ENCODE measurements around the gene TBCE. TPM values are rescaled to one million over a fixed set of nuclear protein-coding genes. Genes with fewer than 3 reads are reported as not detected.

The TBCE gene
- total RNA-seq, 2 experiments from 2014 or later: 7.0 to 8.4 TPM

DNA sequence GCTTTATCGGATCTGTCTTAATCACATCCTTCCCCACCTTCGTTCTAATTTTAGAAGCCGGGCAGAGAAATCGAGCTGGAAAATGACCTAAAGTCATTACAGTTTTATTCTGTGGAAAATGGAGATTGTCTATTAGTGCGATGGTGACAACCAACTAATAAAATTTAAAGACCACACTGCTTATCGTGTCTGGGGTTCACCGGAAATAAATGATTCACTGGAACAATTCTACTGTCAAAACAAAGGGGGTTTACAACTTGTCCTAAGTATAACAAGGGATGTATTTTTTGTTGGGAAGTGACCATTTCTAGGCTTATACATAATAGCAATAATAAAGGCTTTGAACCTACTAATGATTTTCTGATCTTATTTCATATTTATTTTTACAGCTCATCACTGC, 81.4 kb downstream of the TBCE start:
- Mint-ChIP-seq H3K27ac (no peak overlapping the region), H3K36me3 (ENCODE audit: low read depth) (peaks cover 81% of the 10 kb centered on the region), H3K27me3 (no peaks in the 10 kb centered on the region), H3K4me3 (no peak overlapping the region), H3K4me1 (ENCODE audit: low read depth) (no peaks in the 10 kb centered on the region), H3K9me3 (no peaks in the 10 kb centered on the region)
- H3K4me3 ChIP-seq (ENCODE audit: low read length): no peak overlapping the region
- no peak overlapping the region for H3K27ac ChIP-seq (ENCODE audit: low read depth in 1 of 2, low read length in 2 of 2)
- intact Hi-C loops (cut with DNase I, micrococcal nuclease): no loop called here
- ChIA-PET POLR2A (no interaction called here), CTCF (interaction anchor here (1.2 kb wide), 1 partner anchor 31 kb away, joined by 3 read pairs; no protein-coding TSS in a partner anchor)
- peaks cover 55% of the 10 kb centered on the region for H3K36me3 ChIP-seq (ENCODE audit: insufficient read depth, low read length)
- H3K9me3 ChIP-seq (ENCODE audit: control insufficient read depth in 1 of 2, insufficient read depth in 1 of 2, low read length in 2 of 2): no peaks in the 10 kb centered on the region
- DNase-seq (no peak), ATAC-seq (ENCODE audit: poor library complexity) (no peak)
- H3K27me3 ChIP-seq (ENCODE audit: control insufficient read depth in 1 of 2, insufficient read depth in 2 of 2, low read length in 2 of 2): no peaks in the 10 kb centered on the region
- no peaks in the 10 kb centered on the region for H3K4me1 ChIP-seq (ENCODE audit: insufficient read depth, low read length)
- TF ChIP-seq, protein P1, sequence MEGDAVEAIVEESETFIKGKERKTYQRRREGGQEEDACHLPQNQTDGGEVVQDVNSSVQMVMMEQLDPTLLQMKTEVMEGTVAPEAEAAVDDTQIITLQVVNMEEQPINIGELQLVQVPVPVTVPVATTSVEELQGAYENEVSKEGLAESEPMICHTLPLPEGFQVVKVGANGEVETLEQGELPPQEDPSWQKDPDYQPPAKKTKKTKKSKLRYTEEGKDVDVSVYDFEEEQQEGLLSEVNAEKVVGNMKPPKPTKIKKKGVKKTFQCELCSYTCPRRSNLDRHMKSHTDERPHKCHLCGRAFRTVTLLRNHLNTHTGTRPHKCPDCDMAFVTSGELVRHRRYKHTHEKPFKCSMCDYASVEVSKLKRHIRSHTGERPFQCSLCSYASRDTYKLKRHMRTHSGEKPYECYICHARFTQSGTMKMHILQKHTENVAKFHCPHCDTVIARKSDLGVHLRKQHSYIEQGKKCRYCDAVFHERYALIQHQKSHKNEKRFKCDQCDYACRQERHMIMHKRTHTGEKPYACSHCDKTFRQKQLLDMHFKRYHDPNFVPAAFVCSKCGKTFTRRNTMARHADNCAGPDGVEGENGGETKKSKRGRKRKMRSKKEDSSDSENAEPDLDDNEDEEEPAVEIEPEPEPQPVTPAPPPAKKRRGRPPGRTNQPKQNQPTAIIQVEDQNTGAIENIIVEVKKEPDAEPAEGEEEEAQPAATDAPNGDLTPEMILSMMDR (IDR thresholded peaks at IDR 0.05): no peak

DNA sequence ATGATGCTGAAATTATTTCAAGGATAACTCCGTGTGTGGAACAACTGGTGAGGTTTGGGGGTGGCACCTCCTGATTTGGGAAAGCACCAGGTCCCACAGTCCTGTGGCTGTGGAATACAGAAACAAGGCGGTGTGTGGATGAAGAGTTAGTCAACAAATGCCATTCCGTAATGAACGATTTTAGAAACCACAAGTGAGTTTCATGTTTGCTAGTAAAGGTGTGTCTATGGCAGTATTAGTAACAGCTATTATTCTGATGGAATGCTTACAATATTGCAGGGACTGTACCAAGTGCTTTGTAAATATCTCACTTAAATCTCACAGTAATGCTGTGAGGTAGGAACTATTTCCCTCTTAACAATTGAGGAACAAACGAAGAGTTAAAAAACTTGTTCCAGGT, 83.2 kb downstream of the TBCE start:
- Histone ChIP-seq H3K27ac (ENCODE audit: low read depth in 1 of 2, low read length in 2 of 2) (no peak overlapping the region), H3K9me3 (ENCODE audit: control insufficient read depth in 1 of 2, insufficient read depth in 1 of 2, low read length in 2 of 2) (no peaks in the 10 kb centered on the region), H3K4me3 (ENCODE audit: low read length) (no peak overlapping the region), H3K27me3 (ENCODE audit: control insufficient read depth in 1 of 2, insufficient read depth in 2 of 2, low read length in 2 of 2) (no peaks in the 10 kb centered on the region), H3K4me1 (ENCODE audit: insufficient read depth, low read length) (no peaks in the 10 kb centered on the region), H3K36me3 (ENCODE audit: insufficient read depth, low read length) (peaks cover 45% of the 10 kb centered on the region)
- Mint-ChIP-seq H3K36me3 (ENCODE audit: low read depth) (peaks cover 70% of the 10 kb centered on the region), H3K27ac (no peak overlapping the region), H3K4me3 (no peak overlapping the region), H3K4me1 (ENCODE audit: low read depth) (no peaks in the 10 kb centered on the region), H3K27me3 (no peaks in the 10 kb centered on the region), H3K9me3 (no peaks in the 10 kb centered on the region)
- ATAC-seq (ENCODE audit: poor library complexity) (no peak), DNase-seq (no peak)
- ChIA-PET POLR2A (no interaction called here), CTCF (no interaction called here)
- intact Hi-C loops (cut with DNase I, micrococcal nuclease): no loop called here
- TF ChIP-seq, protein P1 (IDR thresholded peaks at IDR 0.05): no peak

DNA sequence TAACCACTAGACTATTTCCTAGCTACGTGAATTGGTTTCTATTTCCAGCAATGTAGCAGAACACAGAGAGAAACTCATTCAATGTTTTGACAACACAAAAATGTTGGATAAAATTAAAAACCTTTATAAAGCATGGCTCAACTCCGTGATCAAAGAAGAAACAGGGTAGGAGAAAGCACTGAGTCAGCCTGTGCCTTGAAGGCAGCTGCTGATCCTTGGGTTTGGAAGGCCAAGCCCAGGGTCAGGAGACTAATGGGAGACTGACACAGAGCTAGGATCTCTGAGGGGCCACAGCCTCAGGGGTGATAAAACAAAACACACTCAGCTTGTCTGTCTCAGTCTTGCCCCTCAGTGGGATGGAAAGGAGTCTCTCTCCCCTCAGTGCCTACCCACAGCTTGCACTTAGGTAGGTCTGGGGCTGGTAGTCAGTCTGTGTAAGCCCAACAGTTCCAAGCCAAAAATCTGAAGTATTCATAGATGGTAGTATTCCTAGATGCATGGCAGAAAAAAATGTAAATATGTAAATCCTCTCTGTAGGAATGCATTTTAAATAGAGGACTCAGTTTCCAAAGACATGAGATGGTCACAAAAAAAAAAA, 83.8 kb downstream of the TBCE start:
- no peaks in the 10 kb centered on the region for H3K4me1 ChIP-seq (ENCODE audit: insufficient read depth, low read length)
- Mint-ChIP-seq H3K27me3 (no peaks in the 10 kb centered on the region), H3K4me1 (ENCODE audit: low read depth) (no peaks in the 10 kb centered on the region), H3K27ac (peak overlapping the region; percentile 39), H3K4me3 (no peak overlapping the region), H3K9me3 (no peaks in the 10 kb centered on the region), H3K36me3 (ENCODE audit: low read depth) (peaks cover 64% of the 10 kb centered on the region)
- no peak for DNase-seq
- H3K27ac ChIP-seq (ENCODE audit: low read depth in 1 of 2, low read length in 2 of 2): no peak overlapping the region
- H3K36me3 ChIP-seq (ENCODE audit: insufficient read depth, low read length): peaks cover 41% of the 10 kb centered on the region
- TF ChIP-seq, protein P1 (IDR thresholded peaks at IDR 0.05): no peak
- no peak for ATAC-seq (ENCODE audit: poor library complexity)
- intact Hi-C loops (cut with DNase I, micrococcal nuclease): no loop called here
- no peaks in the 10 kb centered on the region for H3K9me3 ChIP-seq (ENCODE audit: control insufficient read depth in 1 of 2, insufficient read depth in 1 of 2, low read length in 2 of 2)
- POLR2A ChIA-PET: no interaction called here
- no peaks in the 10 kb centered on the region for H3K27me3 ChIP-seq (ENCODE audit: control insufficient read depth in 1 of 2, insufficient read depth in 2 of 2, low read length in 2 of 2)
- CTCF ChIA-PET: no interaction called here
- H3K4me3 ChIP-seq (ENCODE audit: low read length): no peak overlapping the region
